Stimulated activated CD4-positive, alpha-beta T cell treated with anti-CD3 and anti-CD28 coated beads, Interleukin-4, amount 100 ng/mL, for 4 hours (primary cell): ENCODE data around the gene BIN1.

Source experiments
- DNase-seq, 2 experiments: peaks; one replicate each; pipeline ENCODE4 v3.0.0-alpha.2; 2020

BIN1 gene

GRCh38 chr2:127106991-127107621 is at the start of gene BIN1:
TSS of gene BIN1 (minus strand) at chr2:127107154. CDS start at chr2:127106943, 211 bp downstream.
- DNase-seq = peak; percentile 72

GRCh38 chr2:127155947-127156346 is 49.0 kb upstream of the BIN1 start:
- no peak for DNase-seq

GRCh38 chr2:127155028-127155581 is 48.2 kb upstream of the BIN1 start:
- DNase-seq = no peak

- DNase-seq = no peak
Observed at GRCh38 chr2:127154396-127154795, 47.4 kb upstream of the BIN1 start.

- DNase-seq = no peak
Observed at GRCh38 chr2:127153691-127154158, 46.8 kb upstream of the BIN1 start.

- no peak for DNase-seq
Observed at GRCh38 chr2:127150996-127151395, 44.0 kb upstream of the BIN1 start.

- no peak for DNase-seq
Observed at GRCh38 chr2:127149384-127149783, 42.4 kb upstream of the BIN1 start.

- DNase-seq = no peak
Observed at GRCh38 chr2:127146820-127147502, 40.0 kb upstream of the BIN1 start.

GRCh38 chr2:127146071-127146725 is 39.2 kb upstream of the BIN1 start:
- DNase-seq = no peak

- no peak for DNase-seq
Observed at GRCh38 chr2:127145280-127145895, 38.4 kb upstream of the BIN1 start.

- DNase-seq = no peak
Observed at GRCh38 chr2:127143841-127144782, 37.2 kb upstream of the BIN1 start.

- DNase-seq = no peak
Observed at GRCh38 chr2:127142663-127143630, 36.0 kb upstream of the BIN1 start.

- no peak for DNase-seq
Observed at GRCh38 chr2:127140538-127140937, 33.6 kb upstream of the BIN1 start.

- no peak for DNase-seq
Observed at GRCh38 chr2:127139766-127140165, 32.8 kb upstream of the BIN1 start.

GRCh38 chr2:127138281-127138680 is 31.3 kb upstream of the BIN1 start:
- no peak for DNase-seq

GRCh38 chr2:127137741-127138140 is 30.8 kb upstream of the BIN1 start:
- DNase-seq = no peak

GRCh38 chr2:127137225-127137624 is 30.3 kb upstream of the BIN1 start:
- DNase-seq = no peak

- DNase-seq = no peak
Observed at GRCh38 chr2:127134833-127135830, 28.2 kb upstream of the BIN1 start.

GRCh38 chr2:127134235-127134634 is 27.3 kb upstream of the BIN1 start:
- DNase-seq = no peak

GRCh38 chr2:127133793-127134192 is 26.8 kb upstream of the BIN1 start:
- no peak for DNase-seq
